ENCODE results near the gene KAZN.

KAZN gene

GRCh38 chr1:14895727-14896126 lies 297.2 kb downstream of the KAZN start:
- DNase-seq = no peak

- DNase-seq = no peak
These were observed 298.0 kb downstream of the KAZN start for GRCh38 chr1:14896381-14897079.

GRCh38 chr1:14897080-14897449 lies 298.6 kb downstream of the KAZN start:
- DNase-seq = peak in 2 of 3 donors; percentile 9 to 11

GRCh38 chr1:14897547-14897946 lies 299.1 kb downstream of the KAZN start:
- no peak for DNase-seq

GRCh38 chr1:14897997-14898645 lies 299.6 kb downstream of the KAZN start:
- no peak for DNase-seq

- no peak for DNase-seq
These were observed 301.2 kb downstream of the KAZN start for GRCh38 chr1:14899686-14900085.

- DNase-seq = no peak
These were observed 303.0 kb downstream of the KAZN start for GRCh38 chr1:14901371-14901954.

GRCh38 chr1:14903922-14904321 lies 305.4 kb downstream of the KAZN start:
- no peak for DNase-seq

GRCh38 chr1:14906665-14907064 lies 308.2 kb downstream of the KAZN start:
- no peak for DNase-seq

GRCh38 chr1:14907416-14907815 lies 308.9 kb downstream of the KAZN start:
- no peak for DNase-seq

- DNase-seq = no peak
These were observed 310.8 kb downstream of the KAZN start for GRCh38 chr1:14909273-14909672.

- no peak for DNase-seq
These were observed 311.5 kb downstream of the KAZN start for GRCh38 chr1:14909920-14910460.

GRCh38 chr1:14910984-14911721 lies 312.7 kb downstream of the KAZN start:
- no peak for DNase-seq

- no peak for DNase-seq
These were observed 314.5 kb downstream of the KAZN start for GRCh38 chr1:14912839-14913481.

GRCh38 chr1:14913482-14914177 lies 315.1 kb downstream of the KAZN start:
- DNase-seq = no peak

GRCh38 chr1:14914351-14914988 lies 316.0 kb downstream of the KAZN start:
- DNase-seq = no peak

- peak; percentile 62 to 67 (median 64) for DNase-seq
These were observed 317.0 kb downstream of the KAZN start for GRCh38 chr1:14915356-14916054.

GRCh38 chr1:14919289-14919688 lies 320.8 kb downstream of the KAZN start:
- no peak for DNase-seq

- peak in 2 of 3 donors; percentile 8 to 31 for DNase-seq
These were observed 321.3 kb downstream of the KAZN start for GRCh38 chr1:14919751-14920150.

GRCh38 chr1:14921057-14921456 lies 322.6 kb downstream of the KAZN start:
- peak in 2 of 3 donors; percentile 27 to 37 for DNase-seq
